H9 (cell line): ENCODE results near the gene TDRD9. TPM values are rescaled to one million over a fixed set of nuclear protein-coding genes. Genes with fewer than 3 reads are reported as not detected.

Experiments
- DNase-seq: peaks from one replicate; pipeline ENCODE4 v3.0.0-alpha.2; 2017
- H2AFZ ChIP-seq: one replicate; pipeline ENCODE4 v1.6.1; 2013; ENCODE audit warnings: mild to moderate bottlenecking, low read length, control low read depth, moderate library complexity
- H2AK5ac ChIP-seq: 2 replicates; pipeline ENCODE4 v1.6.1; 2013; ENCODE audit warnings: low read length, control low read depth, mixed read lengths; ENCODE audit not compliant: insufficient read length
- H2BK120ac ChIP-seq: one replicate; pipeline ENCODE4 v1.6.1; 2013; ENCODE audit warnings: low read depth, mild to moderate bottlenecking, low read length, control low read depth, inconsistent platforms; ENCODE audit not compliant: poor library complexity, severe bottlenecking
- H2BK12ac ChIP-seq: 2 replicates; pipeline ENCODE4 v1.6.1; 2013; ENCODE audit warnings: low read length, control low read depth, mixed read lengths, low read depth; ENCODE audit not compliant: insufficient read length
- H2BK15ac ChIP-seq: 2 replicates; pipeline ENCODE4 v1.6.1; 2013; ENCODE audit warnings: low read depth, low read length, control low read depth
- H2BK20ac ChIP-seq: one replicate; pipeline ENCODE4 v1.6.1; 2013; ENCODE audit warnings: low read depth, mild to moderate bottlenecking, low read length, control low read depth, inconsistent platforms; ENCODE audit not compliant: poor library complexity, severe bottlenecking
- H2BK5ac ChIP-seq: 2 replicates; pipeline ENCODE4 v1.6.1; 2013; ENCODE audit warnings: low read length, control low read depth, mixed read lengths; ENCODE audit not compliant: insufficient read length
- H3K14ac ChIP-seq: 2 replicates; pipeline ENCODE4 v1.6.1; 2013; ENCODE audit warnings: low read length, control low read depth; ENCODE audit not compliant: insufficient read depth
- H3K18ac ChIP-seq: 2 replicates; pipeline ENCODE4 v1.6.1; 2013; ENCODE audit warnings: low read depth, mild to moderate bottlenecking, mixed read lengths, low read length, control low read depth; ENCODE audit not compliant: insufficient read length
- H3K23ac ChIP-seq: 2 replicates; pipeline ENCODE4 v1.6.1; 2013; ENCODE audit warnings: low read length, control low read depth, mixed read lengths, low read depth; ENCODE audit not compliant: insufficient read length
- H3K23me2 ChIP-seq: 2 replicates; pipeline ENCODE4 v1.6.1; 2013; ENCODE audit warnings: low read depth, mild to moderate bottlenecking, mixed read lengths, low read length, control low read depth; ENCODE audit not compliant: insufficient read length, poor library complexity, severe bottlenecking
- H3K27ac ChIP-seq: 2 replicates; pipeline ENCODE4 v1.5.1; 2013; ENCODE audit warnings: low read length, control low read depth, mixed read lengths, low read depth; ENCODE audit not compliant: insufficient read length
- H3K27me3 ChIP-seq: 2 replicates; pipeline ENCODE4 v1.6.1; 2013; ENCODE audit warnings: low read length, control low read depth, inconsistent platforms; ENCODE audit not compliant: insufficient read depth
- H3K4ac ChIP-seq: 2 replicates; pipeline ENCODE4 v1.6.1; 2013; ENCODE audit warnings: low read depth, mild to moderate bottlenecking, control low read depth, inconsistent platforms, low read length, moderate library complexity
- H3K4me1 ChIP-seq: 2 replicates; pipeline ENCODE4 v1.6.1; 2013; ENCODE audit warnings: low read length, control low read depth, inconsistent platforms; ENCODE audit not compliant: insufficient read depth
- H3K4me2 ChIP-seq: 2 replicates; pipeline ENCODE4 v1.6.1; 2013; ENCODE audit warnings: low read length, control low read depth, mixed read lengths; ENCODE audit not compliant: insufficient read length, insufficient read depth
- H3K56ac ChIP-seq: 2 replicates; pipeline ENCODE4 v1.6.1; 2013; ENCODE audit warnings: low read depth, mild to moderate bottlenecking, mixed read lengths, low read length, control low read depth; ENCODE audit not compliant: insufficient read length
- H3K79me1 ChIP-seq: 2 replicates; pipeline ENCODE4 v1.6.1; 2013; ENCODE audit warnings: low read depth, mild to moderate bottlenecking, moderate library complexity, low read length, control low read depth, inconsistent platforms; ENCODE audit not compliant: insufficient read depth, poor library complexity, severe bottlenecking
- H3K79me2 ChIP-seq: 2 replicates; pipeline ENCODE4 v1.6.1; 2013; ENCODE audit warnings: low read length, control low read depth, inconsistent platforms; ENCODE audit not compliant: insufficient read depth
- H3K9ac ChIP-seq: 2 replicates; pipeline ENCODE4 v1.6.1; 2013; ENCODE audit warnings: low read length, control low read depth, mixed read lengths; ENCODE audit not compliant: insufficient read length; ENCODE audit errors: extremely low read depth
- H3K9me3 ChIP-seq: one replicate; pipeline ENCODE4 v1.6.1; 2013; ENCODE audit warnings: low read depth, low read length, inconsistent platforms; ENCODE audit not compliant: control insufficient read depth
- H3T11ph ChIP-seq: one replicate; pipeline ENCODE4 v1.6.1; 2013; ENCODE audit warnings: mild to moderate bottlenecking, low read length, control low read depth, inconsistent platforms
- H4K20me1 ChIP-seq: one replicate; pipeline ENCODE4 v1.6.1; 2013; ENCODE audit not compliant: control insufficient read depth, insufficient read length, insufficient read depth
- H4K5ac ChIP-seq: 2 replicates; pipeline ENCODE4 v1.6.1; 2013; ENCODE audit warnings: low read depth, mild to moderate bottlenecking, mixed read lengths, low read length, control low read depth; ENCODE audit not compliant: insufficient read length
- H4K8ac ChIP-seq: replicated peaks from 2 replicates; pipeline ENCODE4 v1.6.1; 2013; ENCODE audit warnings: low read length, control low read depth, mixed read lengths, low read depth; ENCODE audit not compliant: insufficient read length
- H4K91ac ChIP-seq: 2 replicates; pipeline ENCODE4 v1.6.1; 2013; ENCODE audit warnings: low read depth, mild to moderate bottlenecking, moderate library complexity, mixed read lengths, low read length, control low read depth; ENCODE audit not compliant: insufficient read length
- H3K27ac Mint-ChIP-seq, 3 experiments: 2 replicates in 2 of 3; 3 replicates in 1 of 3; pipeline ENCODE4 v1.8.0; 2020 to 2021; ENCODE audit warnings: mixed read lengths in 3 of 3, mild to moderate bottlenecking in 1 of 3, moderate library complexity in 1 of 3
- H3K27me3 Mint-ChIP-seq: 2 replicates; pipeline ENCODE4 v1.8.0; 2021; ENCODE audit warnings: low read depth, mild to moderate bottlenecking, moderate library complexity, mixed read lengths
- H3K36me3 Mint-ChIP-seq, 3 experiments: 2 replicates in 2 of 3; 3 replicates in 1 of 3; pipeline ENCODE4 v1.8.0; 2020 to 2021; ENCODE audit warnings: low read depth in 3 of 3, mixed read lengths in 3 of 3; ENCODE audit not compliant: insufficient read depth in 1 of 3
- H3K4me1 Mint-ChIP-seq, 2 experiments: 2 replicates each; pipeline ENCODE4 v1.8.0; 2020; ENCODE audit warnings: mixed read lengths in 2 of 2
- H3K4me3 Mint-ChIP-seq, 2 experiments: 2 replicates in 1 of 2; 3 replicates in 1 of 2; pipeline ENCODE4 v1.8.0; 2020 to 2021; ENCODE audit warnings: mild to moderate bottlenecking in 2 of 2, mixed read lengths in 2 of 2, moderate library complexity in 1 of 2
- H3K9me3 Mint-ChIP-seq, 2 experiments: 2 replicates in 1 of 2; 3 replicates in 1 of 2; pipeline ENCODE4 v1.8.0; 2020; ENCODE audit warnings: mild to moderate bottlenecking in 2 of 2, mixed read lengths in 2 of 2, moderate library complexity in 1 of 2
- CTCF ChIP-seq: fragments of 200-600 bp; sonication (generic); conservative IDR thresholded peaks from 3 replicates; pipeline ENCODE4 v1.8.0; 2021; ENCODE audit warnings: antibody characterized with exemption, mild to moderate bottlenecking
- WGBS: extraction: QIAGEN DNeasy Blood & Tissue Kit; methylation state at CpG from one replicate; pipeline ENCODE4 v1.1.7; 2013; ENCODE audit warnings: missing lambda C conversion rate, low lambda C conversion rate, mixed read lengths; ENCODE audit not compliant: insufficient read length; ENCODE audit errors: extremely low coverage; 5-methylcytosine and 5-hydroxymethylcytosine counted together
- total RNA-seq: library from RNA; stranded (reverse); gene quantifications from 2 replicates; pipeline ENCODE4 v1.2.1, GENCODE V29; 2021

The TDRD9 gene
- total RNA-seq, 1 experiment from 2014 or later, result not detected

- Mint-ChIP-seq H3K27ac (no peak overlapping the region), H3K27me3 (peaks cover 13% of the 10 kb centered on the region)
- no peak for DNase-seq
These were observed 167.4 kb downstream of the TDRD9 start for GRCh38 chr14:104095426-104096310.

More at GRCh38 chr14:104095426-104096310, 167.4 kb downstream of the TDRD9 start:
- H3K4me1 ChIP-seq, result no peaks in the 10 kb centered on the region
- no peaks in the 10 kb centered on the region for H3K27me3 ChIP-seq
- no peak overlapping the region for H3T11ph ChIP-seq
- no peak overlapping the region for H4K8ac ChIP-seq
- Mint-ChIP-seq H3K36me3 (no peaks in the 10 kb centered on the region), H3K4me3 (no peak overlapping the region), H3K9me3 (no peaks in the 10 kb centered on the region), H3K4me1 (peaks cover 6 to 8% of the 10 kb centered on the region in 2 experiments)
- H4K5ac ChIP-seq, result no peak overlapping the region
- no peak overlapping the region for H4K91ac ChIP-seq
- no peaks in the 10 kb centered on the region for H3K79me2 ChIP-seq
- no peak overlapping the region for H2BK120ac ChIP-seq
- no peak overlapping the region for H3K4me2 ChIP-seq
- no peaks in the 10 kb centered on the region for H3K9me3 ChIP-seq
- H2BK20ac ChIP-seq, result no peak overlapping the region
- TF ChIP-seq CTCF, result no peak
- no CpG with 5 or more reads among the region's 31 CpGs for WGBS
- H2BK5ac ChIP-seq, result no peak overlapping the region
- no peaks in the 10 kb centered on the region for H3K23me2 ChIP-seq
- H3K23ac ChIP-seq, result no peak overlapping the region
- H2BK12ac ChIP-seq, result no peak overlapping the region
- no peak overlapping the region for H3K27ac ChIP-seq
- H3K18ac ChIP-seq, result no peak overlapping the region
- no peak overlapping the region for H3K9ac ChIP-seq
- H3K14ac ChIP-seq, result no peak overlapping the region
- no peak overlapping the region for H3K4ac ChIP-seq
- H2AK5ac ChIP-seq, result no peak overlapping the region
- no peak overlapping the region for H3K56ac ChIP-seq
- H4K20me1 ChIP-seq, result no peaks in the 10 kb centered on the region
- H2AFZ ChIP-seq, result no peak overlapping the region
- H3K79me1 ChIP-seq, result no peaks in the 10 kb centered on the region
- no peak overlapping the region for H2BK15ac ChIP-seq
